Mesenchymal stem cell (in vitro differentiated cells and primary cell): ENCODE data around the gene ABCB4.

Experiments
- DNase-seq: peaks from one replicate; pipeline ENCODE4 v3.0.0-alpha.2; 2013
- H2AFZ ChIP-seq: one replicate; pipeline ENCODE4 v1.6.1; 2013; ENCODE audit warnings: low read depth, mild to moderate bottlenecking, control low read depth, inconsistent platforms, low read length, moderate library complexity
- H2AK5ac ChIP-seq: 2 replicates; pipeline ENCODE4 v1.6.1; 2013; ENCODE audit warnings: low read length, moderate library complexity, mild to moderate bottlenecking, inconsistent platforms; ENCODE audit not compliant: severe bottlenecking
- H2BK120ac ChIP-seq: one replicate; pipeline ENCODE4 v1.6.1; 2013; ENCODE audit warnings: low read depth, mild to moderate bottlenecking, inconsistent platforms, low read length, moderate library complexity
- H2BK12ac ChIP-seq, 2 experiments: one replicate each; pipeline ENCODE4 v1.6.1; 2013; ENCODE audit warnings: inconsistent platforms in 2 of 2, low read length in 2 of 2, mild to moderate bottlenecking in 2 of 2, moderate library complexity in 2 of 2, control low read depth in 1 of 2
- H2BK15ac ChIP-seq: one replicate; pipeline ENCODE4 v1.6.1; 2013; ENCODE audit warnings: mild to moderate bottlenecking, low read depth, inconsistent platforms; ENCODE audit not compliant: poor library complexity, severe bottlenecking
- H2BK5ac ChIP-seq: 2 replicates; pipeline ENCODE4 v1.6.1; 2013; ENCODE audit warnings: low read depth, mild to moderate bottlenecking, low read length, control low read depth, inconsistent platforms; ENCODE audit not compliant: poor library complexity, severe bottlenecking
- H3K14ac ChIP-seq, 2 experiments: one replicate each; pipeline ENCODE4 v1.6.1; 2013; ENCODE audit warnings: inconsistent platforms in 2 of 2, low read length in 2 of 2, control low read depth in 1 of 2, mild to moderate bottlenecking in 1 of 2, moderate library complexity in 1 of 2
- H3K18ac ChIP-seq, 2 experiments: one replicate each; pipeline ENCODE4 v1.6.1; 2013; ENCODE audit warnings: inconsistent platforms in 2 of 2, low read length in 2 of 2, control low read depth in 1 of 2, low read depth in 1 of 2, mild to moderate bottlenecking in 1 of 2
- H3K23ac ChIP-seq, 2 experiments: one replicate each; pipeline ENCODE4 v1.6.1; 2013; ENCODE audit warnings: inconsistent platforms in 2 of 2, low read length in 2 of 2, mild to moderate bottlenecking in 2 of 2, moderate library complexity in 2 of 2, control low read depth in 1 of 2
- H3K27ac ChIP-seq: 2 replicates; pipeline ENCODE4 v1.5.1; 2013; ENCODE audit warnings: mild to moderate bottlenecking, moderate library complexity, low read length, control low read depth, inconsistent platforms; ENCODE audit not compliant: poor library complexity, severe bottlenecking
- H3K27me3 ChIP-seq, 2 experiments: 2 replicates each; pipeline versions ENCODE4 v1.6.1 to v1.7.0; 2013; ENCODE audit warnings: low read length in 2 of 2, mild to moderate bottlenecking in 2 of 2, moderate library complexity in 2 of 2, control low read depth in 1 of 2, inconsistent platforms in 1 of 2; ENCODE audit not compliant: control insufficient read depth in 1 of 2, insufficient read depth in 1 of 2
- H3K36me3 ChIP-seq, 2 experiments: 2 replicates each; pipeline versions ENCODE4 v1.6.1 to v1.7.0; 2013; ENCODE audit warnings: low read length in 2 of 2, control low read depth in 1 of 2, inconsistent platforms in 1 of 2, low read depth in 1 of 2, mild to moderate bottlenecking in 1 of 2; ENCODE audit not compliant: insufficient read depth in 2 of 2, control insufficient read depth in 1 of 2
- H3K4ac ChIP-seq, 2 experiments: one replicate each; pipeline ENCODE4 v1.6.1; 2013; ENCODE audit warnings: inconsistent platforms in 2 of 2, low read length in 2 of 2, mild to moderate bottlenecking in 2 of 2, moderate library complexity in 2 of 2, control low read depth in 1 of 2, low read depth in 1 of 2
- H3K4me1 ChIP-seq: 2 replicates; pipeline ENCODE4 v1.6.1; 2013; ENCODE audit warnings: low read depth, low read length, control low read depth; ENCODE audit not compliant: control insufficient read depth, insufficient read depth
- H3K4me2 ChIP-seq: 2 replicates; pipeline ENCODE4 v1.6.1; 2013; ENCODE audit warnings: low read length, mild to moderate bottlenecking, inconsistent platforms; ENCODE audit not compliant: poor library complexity, severe bottlenecking
- H3K4me3 ChIP-seq, 2 experiments: 2 replicates each; pipeline versions ENCODE4 v1.5.1 to v1.7.0; 2013; ENCODE audit warnings: low read length in 2 of 2, mild to moderate bottlenecking in 2 of 2, control low read depth in 1 of 2, low read depth in 1 of 2; ENCODE audit not compliant: insufficient read depth in 1 of 2
- H3K79me1 ChIP-seq: replicated peaks from 2 replicates; pipeline ENCODE4 v1.6.1; 2013; ENCODE audit warnings: mild to moderate bottlenecking, control low read depth, low read length, inconsistent platforms; ENCODE audit not compliant: poor library complexity, severe bottlenecking
- H3K9ac ChIP-seq: 2 replicates; pipeline ENCODE4 v1.7.0; 2013; ENCODE audit warnings: mild to moderate bottlenecking, low read length, moderate library complexity
- H3K9me3 ChIP-seq: 2 replicates; pipeline ENCODE4 v1.7.0; 2013; ENCODE audit warnings: mild to moderate bottlenecking, low read length; ENCODE audit not compliant: control insufficient read depth
- H4K8ac ChIP-seq: one replicate; pipeline ENCODE4 v1.6.1; 2013; ENCODE audit warnings: inconsistent platforms, mild to moderate bottlenecking, low read length, moderate library complexity
- H4K91ac ChIP-seq: one replicate; pipeline ENCODE4 v1.6.1; 2013; ENCODE audit warnings: mild to moderate bottlenecking, low read length, inconsistent platforms
- WGBS: methylation state at CpG from one replicate; pipeline ENCODE4 v1.1.7; 2013; ENCODE audit warnings: mixed read lengths; 5-methylcytosine and 5-hydroxymethylcytosine counted together

The ABCB4 gene

DNA sequence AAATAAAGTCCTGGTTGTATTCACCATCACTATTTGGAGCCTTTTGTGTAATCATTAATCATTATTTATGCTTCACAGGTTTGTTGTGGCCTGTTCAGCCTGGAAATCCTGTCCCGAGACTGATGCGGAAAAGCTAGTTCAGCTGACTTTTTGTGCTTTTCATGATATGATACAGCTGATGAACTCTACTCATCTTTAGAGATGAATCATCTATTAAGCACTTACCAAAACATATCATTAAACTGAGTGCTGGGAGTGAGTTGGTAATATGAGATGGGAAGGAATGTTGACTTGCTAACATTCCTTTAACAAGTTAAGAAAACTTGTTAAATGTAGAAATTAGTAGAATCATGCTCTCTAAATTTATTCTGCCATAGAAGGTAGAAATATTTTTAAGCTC, 77.0 kb downstream of the ABCB4 start:
- Histone ChIP-seq H3K27me3 (no peaks in the 10 kb centered on the region), H3K4me3 (no peak overlapping the region), H2BK12ac (no peak overlapping the region), H3K79me1 (no peaks in the 10 kb centered on the region), H2AK5ac (no peak overlapping the region), H2BK120ac (no peak overlapping the region), H2BK5ac (no peak overlapping the region), H3K9ac (no peak overlapping the region), H2AFZ (no peak overlapping the region), H4K8ac (no peak overlapping the region), H4K91ac (no peak overlapping the region), H3K4ac (no peak overlapping the region), H3K14ac (no peak overlapping the region), H3K36me3 (peaks cover 2 to 10% of the 10 kb centered on the region in 2 experiments), H2BK15ac (no peak overlapping the region), H3K4me2 (no peak overlapping the region), H3K23ac (no peak overlapping the region), H3K27ac (no peak overlapping the region), H3K18ac (no peak overlapping the region), H3K4me1 (peaks cover 4% of the 10 kb centered on the region), H3K9me3 (no peaks in the 10 kb centered on the region)
- DNase-seq, result peak; percentile 12
- WGBS, result 86% methylated on average over 1 of the region's 2 CpGs

DNA sequence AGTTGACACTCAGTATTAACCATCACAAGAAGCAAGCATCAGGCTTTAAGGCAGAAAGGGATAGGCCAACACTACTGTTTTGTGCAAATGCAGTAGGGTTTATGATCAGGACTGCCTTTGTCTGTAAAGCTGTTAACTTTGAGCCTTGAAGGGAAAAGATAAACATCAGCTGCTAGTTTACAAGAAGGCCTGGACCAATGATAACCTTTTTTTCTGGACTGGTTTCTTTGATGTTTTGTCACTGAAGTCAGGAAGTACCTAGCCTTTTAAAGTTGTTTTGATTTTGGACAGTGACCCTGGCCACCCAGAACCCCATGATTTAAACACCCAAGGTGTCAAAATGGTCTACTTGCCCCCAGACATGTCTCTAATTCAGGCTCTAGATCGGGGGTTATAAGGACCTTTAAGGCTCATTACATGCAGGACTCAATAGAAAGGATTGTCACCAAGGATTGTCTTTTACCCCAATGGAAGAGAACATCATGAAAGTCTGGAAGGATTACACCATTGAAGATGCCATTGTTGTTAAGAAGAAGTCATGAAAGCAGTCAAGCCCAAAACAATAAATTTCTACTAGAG, 79.9 kb downstream of the ABCB4 start:
- H2AFZ ChIP-seq, result no peak overlapping the region
- no peak overlapping the region for H3K18ac ChIP-seq
- no peaks in the 10 kb centered on the region for H3K27me3 ChIP-seq
- H3K79me1 ChIP-seq, result no peaks in the 10 kb centered on the region
- no peak overlapping the region for H3K4ac ChIP-seq
- H3K4me3 ChIP-seq, result no peak overlapping the region
- H2BK12ac ChIP-seq, result no peak overlapping the region
- H3K9ac ChIP-seq, result no peak overlapping the region
- peaks cover 2 to 25% of the 10 kb centered on the region in 2 experiments for H3K36me3 ChIP-seq
- no peak overlapping the region for H2BK5ac ChIP-seq
- 75% methylated on average over 1 of the region's 1 CpG for WGBS
- no peak for DNase-seq
- no peak overlapping the region for H3K4me2 ChIP-seq
- no peak overlapping the region for H3K27ac ChIP-seq
- no peak overlapping the region for H2BK15ac ChIP-seq
- H2BK120ac ChIP-seq, result no peak overlapping the region
- no peak overlapping the region for H3K14ac ChIP-seq
- H3K4me1 ChIP-seq, result peaks cover 4% of the 10 kb centered on the region
- no peaks in the 10 kb centered on the region for H3K9me3 ChIP-seq
- no peak overlapping the region for H2AK5ac ChIP-seq
- H4K8ac ChIP-seq, result no peak overlapping the region
- H3K23ac ChIP-seq, result no peak overlapping the region
- H4K91ac ChIP-seq, result no peak overlapping the region

DNA sequence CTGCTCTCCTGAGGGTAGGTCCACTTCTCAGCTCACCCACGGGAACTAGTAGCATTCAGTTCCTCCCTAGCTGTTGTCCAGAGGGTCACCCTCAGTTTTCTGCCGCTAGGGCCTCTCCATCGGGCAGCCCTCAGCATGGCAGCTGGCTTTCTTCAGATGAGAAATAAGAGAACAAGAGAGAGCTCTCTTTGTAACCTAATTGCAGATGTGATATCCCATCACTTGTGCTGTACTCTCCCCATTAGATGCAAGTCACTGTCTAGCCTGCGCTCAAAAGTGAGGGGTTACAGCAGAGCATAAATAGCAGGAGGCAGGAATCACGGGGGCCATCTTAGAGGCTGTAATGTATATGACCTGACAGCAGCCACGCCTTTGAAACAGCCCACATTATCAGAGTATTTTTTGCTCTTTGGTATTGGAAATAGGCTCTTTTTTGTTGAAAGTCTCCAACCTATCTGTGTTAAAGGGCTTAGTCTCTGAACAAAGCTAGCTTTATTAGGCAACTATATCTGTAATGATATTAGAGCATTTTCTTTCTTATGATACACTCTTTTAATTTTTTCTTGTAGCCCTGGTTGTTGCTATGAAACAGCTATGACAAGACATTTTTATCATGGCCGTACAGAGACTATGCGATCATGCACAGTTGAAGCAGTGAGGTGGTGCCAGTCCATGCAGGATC, 84.3 kb downstream of the ABCB4 start:
- Histone ChIP-seq H3K36me3 (peaks cover 4 to 29% of the 10 kb centered on the region in 2 experiments), H3K4me2 (no peak overlapping the region), H3K27ac (no peak overlapping the region), H3K18ac (no peak overlapping the region), H4K91ac (no peak overlapping the region), H3K27me3 (no peaks in the 10 kb centered on the region), H2AFZ (no peak overlapping the region), H3K4me1 (no peaks in the 10 kb centered on the region), H4K8ac (no peak overlapping the region), H3K4ac (no peak overlapping the region), H2AK5ac (no peak overlapping the region), H3K9ac (no peak overlapping the region), H2BK12ac (no peak overlapping the region), H2BK5ac (no peak overlapping the region), H3K79me1 (no peaks in the 10 kb centered on the region), H2BK120ac (no peak overlapping the region), H3K9me3 (no peaks in the 10 kb centered on the region), H2BK15ac (no peak overlapping the region), H3K14ac (no peak overlapping the region), H3K4me3 (no peak overlapping the region), H3K23ac (no peak overlapping the region)
- 98% methylated on average over 7 of the region's 8 CpGs for WGBS
- no peak for DNase-seq

DNA sequence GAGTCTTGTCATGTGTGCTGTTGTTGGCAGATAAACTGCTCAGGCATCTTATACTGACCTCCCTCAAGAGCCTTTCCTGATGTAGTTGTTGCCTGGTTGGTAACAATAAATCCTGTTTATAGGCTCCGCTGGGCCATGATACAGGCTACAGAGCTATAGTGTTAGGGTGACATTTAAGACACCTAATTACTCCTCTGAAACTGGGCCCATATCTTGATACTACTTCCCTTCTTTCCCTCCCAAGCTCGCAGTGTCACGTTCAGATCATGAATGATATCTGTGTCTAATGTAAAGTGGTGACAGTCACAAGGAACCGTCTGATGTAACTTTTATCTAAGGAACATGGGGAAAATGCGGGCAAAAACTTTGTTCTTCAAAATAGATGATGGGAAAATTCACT, 94.6 kb downstream of the ABCB4 start:
- Histone ChIP-seq H3K4ac (no peak overlapping the region), H4K91ac (no peak overlapping the region), H3K79me1 (no peaks in the 10 kb centered on the region), H3K4me2 (no peak overlapping the region), H3K9ac (no peak overlapping the region), H2BK5ac (no peak overlapping the region), H2AFZ (no peak overlapping the region), H3K36me3 (peaks cover 4 to 24% of the 10 kb centered on the region in 2 experiments), H2AK5ac (no peak overlapping the region), H3K4me3 (no peak overlapping the region), H3K9me3 (no peaks in the 10 kb centered on the region), H2BK15ac (no peak overlapping the region), H3K23ac (no peak overlapping the region), H3K4me1 (no peaks in the 10 kb centered on the region), H2BK12ac (no peak overlapping the region), H3K27me3 (no peaks in the 10 kb centered on the region), H3K18ac (no peak overlapping the region), H4K8ac (no peak overlapping the region), H3K14ac (no peak overlapping the region), H2BK120ac (no peak overlapping the region), H3K27ac (no peak overlapping the region)
- DNase-seq, result no peak
- WGBS, result 100% methylated on average over 1 of the region's 5 CpGs
